Lung (tissue), 12 donors: ENCODE measurements around the gene KCNC3. TPM values are rescaled to one million over a fixed set of nuclear protein-coding genes. Genes with fewer than 3 reads are reported as not detected.

Experiments used
- ATAC-seq: fragments of 200-7000 bp; cut with Tn5 transposase; one replicate; pipeline ENCODE4 v1.9.1; 2020; ENCODE audit warnings: moderate number of reproducible peaks; ENCODE audit not compliant: insufficient read depth, low FRiP score
- DNase-seq, 3 donors: peaks; one replicate each; pipeline ENCODE4 v3.0.0-alpha.2; 2013 to 2017
- H3K27ac ChIP-seq, 2 donors: one replicate each; pipeline ENCODE4 v1.5.1; 2013; ENCODE audit warnings: mild to moderate bottlenecking in 2 of 2, moderate library complexity in 2 of 2, control low read depth in 1 of 2, inconsistent platforms in 1 of 2, low read depth in 1 of 2, low read length in 1 of 2
- H3K27me3 ChIP-seq, 3 donors: one replicate each; pipeline ENCODE4 v1.5.1; 2013; ENCODE audit warnings: low read length in 2 of 3; ENCODE audit not compliant: control insufficient read depth in 3 of 3, insufficient read depth in 3 of 3
- H3K36me3 ChIP-seq, 4 donors: one replicate each; pipeline ENCODE4 v1.5.1; 2013; ENCODE audit warnings: low read length in 4 of 4, mild to moderate bottlenecking in 1 of 4, moderate library complexity in 1 of 4; ENCODE audit not compliant: control insufficient read depth in 4 of 4, insufficient read depth in 4 of 4
- H3K4me1 ChIP-seq, 5 donors: one replicate each; pipeline ENCODE4 v1.5.1; 2013; ENCODE audit warnings: low read length in 5 of 5, mild to moderate bottlenecking in 2 of 5, moderate library complexity in 1 of 5; ENCODE audit not compliant: control insufficient read depth in 5 of 5, insufficient read depth in 5 of 5
- H3K4me3 ChIP-seq: one replicate; pipeline ENCODE4 v1.5.1; 2013; ENCODE audit warnings: mild to moderate bottlenecking, control low read depth, moderate library complexity
- H3K9ac ChIP-seq, 2 donors: one replicate each; pipeline ENCODE4 v1.5.1; 2013; ENCODE audit warnings: low read length in 2 of 2, control low read depth in 1 of 2; ENCODE audit not compliant: insufficient read depth in 1 of 2
- H3K9me3 ChIP-seq, 4 donors: one replicate each; pipeline ENCODE4 v1.5.1; 2013; ENCODE audit warnings: low read length in 3 of 4, mild to moderate bottlenecking in 1 of 4, moderate library complexity in 1 of 4; ENCODE audit not compliant: control insufficient read depth in 4 of 4, insufficient read depth in 3 of 4
- CTCF ChIP-seq: IDR thresholded peaks from 2 replicates; pipeline ENCODE4 v1.5.1; 2012; ENCODE audit warnings: mild to moderate bottlenecking; ENCODE audit errors: control extremely low read depth, extremely low read depth
- WGBS, 2 donors: extraction: QIAGEN DNeasy Blood & Tissue Kit; methylation state at CpG; one replicate each; pipeline ENCODE4 v1.1.7; 2013; 5-methylcytosine and 5-hydroxymethylcytosine counted together
- polyA plus RNA-seq, 2 donors: library from polyadenylated mRNA; stranded (reverse); fragments of 200-250 nt; gene quantifications; one replicate each; pipeline ENCODE4 v1.2.1, GENCODE V29; 2013
- total RNA-seq, 2 donors: library from RNA; depleted of rRNA in 1 of 2; stranded (reverse); fragments of >200 nt in 1 of 2; gene quantifications; one replicate each; pipeline ENCODE4 v1.2.1, GENCODE V29; 2014 to 2021
- donor health status: control.
- donor health status: control.
- donor health status: Bipolar disorder and iron deficiency.
- donor health status: healthy.
- donor health status: DM: yes; HTN: yes; CAD: no.

Gene KCNC3
- total and polyA plus RNA-seq, 4 donors = 2.6 to 13.2 (median 5.2) TPM

GRCh38 chr19:50300814-50301606 is 28.2 kb downstream of the KCNC3 start:
- H3K36me3 ChIP-seq = peaks cover 0 to 12% (median 8%) of the 10 kb centered on the region in 4 donors
- H3K27ac ChIP-seq = no peak overlapping the region
- DNase-seq (no peak), ATAC-seq (no peak)
- TF ChIP-seq CTCF = no peak
- no peak overlapping the region for H3K9ac ChIP-seq
- H3K4me3 ChIP-seq = no peak overlapping the region
- WGBS, 2 donors = 57 to 66% methylated on average over 10 of the region's 10 CpGs
- H3K4me1 ChIP-seq = no peaks in the 10 kb centered on the region
- peaks cover 0 to 10% (median 3%) of the 10 kb centered on the region in 4 donors for H3K9me3 ChIP-seq
- no peaks in the 10 kb centered on the region for H3K27me3 ChIP-seq

GRCh38 chr19:50300051-50300450 is 29.1 kb downstream of the KCNC3 start:
- TF ChIP-seq CTCF = no peak
- no peak overlapping the region for H3K4me3 ChIP-seq
- H3K9ac ChIP-seq = no peak overlapping the region
- peaks cover 0 to 12% (median 8%) of the 10 kb centered on the region in 4 donors for H3K36me3 ChIP-seq
- no peak for DNase-seq
- 45 to 60% methylated on average over 2 of the region's 2 CpGs for WGBS, 2 donors
- no peak overlapping the region for H3K27ac ChIP-seq
- no peaks in the 10 kb centered on the region for H3K27me3 ChIP-seq
- peaks cover 0 to 10% (median 3%) of the 10 kb centered on the region in 4 donors for H3K9me3 ChIP-seq
- ATAC-seq = no peak
- H3K4me1 ChIP-seq = no peaks in the 10 kb centered on the region

GRCh38 chr19:50293263-50294004 is 35.7 kb downstream of the KCNC3 start:
- WGBS, 2 donors = 72% methylated on average over 14 of the region's 14 CpGs
- TF ChIP-seq CTCF = no peak
- H3K36me3 ChIP-seq = peaks cover 0 to 27% (median 17%) of the 10 kb centered on the region in 4 donors
- H3K9me3 ChIP-seq = peaks cover 0 to 9% (median 2%) of the 10 kb centered on the region in 4 donors
- no peak overlapping the region for H3K9ac ChIP-seq
- ATAC-seq = no peak
- H3K27me3 ChIP-seq = no peaks in the 10 kb centered on the region
- H3K4me1 ChIP-seq = no peaks in the 10 kb centered on the region
- no peak overlapping the region for H3K4me3 ChIP-seq
- no peak for DNase-seq
- no peak overlapping the region for H3K27ac ChIP-seq
